NCI-H146 (cell line): Measurements from ENCODE around the gene PNMA8A.
A peak's percentile ranks its signal among the peaks of the same experiment; 100 is the strongest.
"Not testable (repeated sequence)": the region's sequence is repeated elsewhere in the genome, so short reads cannot be mapped to it uniquely, and the experiment has no call there.

Source experiments
- DNase-seq: peaks from one replicate; lab custom pipeline; 2025; lab: John Stamatoyannopoulos, UW

PNMA8A gene

DNA sequence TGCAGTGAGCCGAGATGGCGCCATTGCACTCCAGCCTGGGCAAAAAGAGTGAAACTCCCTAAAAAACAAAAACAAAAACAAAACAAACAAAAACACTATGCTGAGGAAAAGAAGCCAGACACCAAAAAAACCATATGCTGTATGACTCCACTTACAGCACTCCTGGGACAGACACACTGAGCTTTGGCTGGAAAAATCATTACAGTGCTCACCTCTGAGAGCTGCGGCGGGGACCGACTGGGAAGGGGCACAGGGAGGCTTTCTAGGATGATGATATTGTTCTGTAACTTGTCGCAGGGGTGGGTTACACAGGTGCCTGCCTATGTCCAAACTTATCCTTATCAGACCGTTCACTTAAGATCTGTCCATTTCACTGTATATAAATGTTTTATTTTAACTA lies 7.8 kb downstream of the PNMA8A start:
- DNase-seq: no peak

DNA sequence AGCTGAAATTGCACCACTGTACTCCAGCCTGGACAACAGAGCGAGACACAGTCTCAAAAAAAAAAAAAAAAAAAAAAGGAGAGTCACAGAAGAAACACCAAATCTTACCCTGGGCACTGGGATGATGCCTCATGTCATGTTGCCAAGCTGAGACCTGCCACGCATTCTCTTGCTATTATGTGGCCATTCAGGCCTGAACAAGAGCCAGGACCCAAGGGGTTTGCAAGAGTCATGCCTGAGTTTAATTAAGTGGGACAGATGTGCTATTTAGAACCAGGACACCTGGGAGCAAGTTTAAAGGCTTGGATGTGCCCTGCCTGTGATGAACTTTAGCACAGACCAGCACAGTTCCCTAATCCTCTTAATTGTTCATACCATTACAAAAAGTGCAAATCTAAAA lies 9.8 kb downstream of the PNMA8A start:
- DNase-seq: no peak

DNA sequence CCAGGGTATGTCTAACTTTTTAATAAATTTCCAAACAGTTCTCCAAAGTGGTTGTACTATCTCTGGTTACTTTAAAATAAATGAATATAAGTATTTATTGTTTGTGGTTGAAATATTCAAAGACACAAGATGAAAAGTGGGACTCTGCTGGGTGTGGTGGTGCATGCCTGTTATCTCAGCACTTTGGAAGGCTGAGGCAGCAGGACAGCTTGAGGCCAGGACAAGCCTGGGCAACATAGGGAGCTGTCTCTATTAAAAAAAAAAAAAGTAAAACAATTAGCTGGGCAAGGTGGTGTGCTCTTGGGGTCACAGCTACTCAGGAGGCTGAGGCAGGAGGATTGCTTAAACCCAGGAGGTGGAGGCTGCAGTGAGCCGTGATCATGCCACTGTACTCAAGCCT lies 10.4 kb downstream of the PNMA8A start:
- no peak for DNase-seq

DNA sequence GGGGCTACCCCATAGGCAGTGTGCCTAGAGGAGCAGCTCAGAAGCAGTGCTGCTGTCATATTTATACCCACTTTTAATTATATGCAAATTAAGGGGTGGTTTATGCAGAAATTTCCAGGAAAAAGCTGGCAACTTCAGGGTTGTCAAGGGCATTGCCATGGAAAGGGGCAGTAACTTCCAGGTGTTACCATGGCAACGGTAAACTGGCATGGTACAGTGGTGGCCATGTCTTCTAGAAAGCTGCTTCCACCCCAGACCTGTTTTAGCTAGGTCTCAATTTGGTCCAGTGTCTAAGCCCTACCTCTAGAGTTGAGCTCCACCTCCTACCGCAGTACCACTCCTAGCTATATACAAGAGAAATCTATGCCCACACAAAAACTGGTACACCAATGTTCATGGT lies 11.3 kb downstream of the PNMA8A start:
- no peak for DNase-seq

DNA sequence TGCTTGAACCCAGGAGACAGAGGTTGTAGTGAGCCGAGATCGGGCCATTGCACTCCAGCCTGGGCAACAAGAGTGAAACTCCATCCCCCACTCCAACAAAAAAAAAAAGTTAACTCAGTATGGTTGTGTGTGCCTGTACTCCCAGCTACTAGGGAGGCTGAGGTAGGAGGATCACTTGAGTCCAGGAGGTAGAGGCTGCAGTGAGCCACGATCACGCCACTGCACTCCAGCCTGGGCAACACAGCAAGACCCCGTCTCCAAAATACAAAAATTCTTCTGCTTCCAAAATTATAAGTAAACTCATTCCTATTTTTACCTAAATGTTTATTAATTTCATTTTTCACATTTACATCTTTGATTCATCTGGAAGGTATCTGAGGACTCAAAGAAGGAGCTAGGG lies 14.4 kb downstream of the PNMA8A start:
- DNase-seq: no peak

DNA sequence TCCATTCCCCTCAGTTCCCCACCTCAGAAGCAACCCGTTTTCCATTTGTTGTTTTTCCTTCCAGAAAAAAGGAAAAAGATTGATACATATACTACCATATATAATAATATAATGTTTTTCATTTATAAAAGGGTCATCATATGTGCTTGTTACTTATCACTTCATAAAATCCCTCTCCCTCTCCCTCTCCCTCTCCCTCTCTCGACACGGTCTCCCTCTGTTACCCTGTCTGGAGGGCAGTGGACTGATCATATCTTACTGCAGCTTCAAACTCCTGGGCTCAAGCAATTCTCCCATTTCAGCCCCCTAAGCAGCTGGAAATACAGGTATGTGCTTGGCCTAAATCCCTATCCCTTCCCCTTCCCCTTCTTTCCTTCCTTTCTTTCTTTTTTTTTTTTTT lies 17.1 kb downstream of the PNMA8A start:
- DNase-seq: no peak

DNA sequence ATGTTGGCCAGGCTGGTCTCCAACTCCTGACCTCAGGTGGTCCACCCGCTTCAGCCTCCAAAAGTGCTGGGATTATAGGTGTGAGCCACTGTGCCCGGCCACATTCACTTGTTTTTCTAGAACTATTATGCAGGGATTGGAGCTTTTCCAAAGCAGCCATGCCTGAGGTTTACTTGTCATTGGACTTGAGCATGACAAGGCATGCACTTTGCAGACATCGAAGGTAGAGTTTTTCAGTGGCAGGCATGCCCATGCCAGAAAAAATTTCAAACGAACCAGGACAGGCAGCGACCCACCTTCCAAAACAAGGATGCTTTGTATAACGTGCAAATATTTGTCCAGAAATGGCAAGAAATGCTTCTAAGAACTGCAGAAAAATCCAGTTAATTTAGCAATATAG lies 17.7 kb downstream of the PNMA8A start:
- DNase-seq: no peak

DNA sequence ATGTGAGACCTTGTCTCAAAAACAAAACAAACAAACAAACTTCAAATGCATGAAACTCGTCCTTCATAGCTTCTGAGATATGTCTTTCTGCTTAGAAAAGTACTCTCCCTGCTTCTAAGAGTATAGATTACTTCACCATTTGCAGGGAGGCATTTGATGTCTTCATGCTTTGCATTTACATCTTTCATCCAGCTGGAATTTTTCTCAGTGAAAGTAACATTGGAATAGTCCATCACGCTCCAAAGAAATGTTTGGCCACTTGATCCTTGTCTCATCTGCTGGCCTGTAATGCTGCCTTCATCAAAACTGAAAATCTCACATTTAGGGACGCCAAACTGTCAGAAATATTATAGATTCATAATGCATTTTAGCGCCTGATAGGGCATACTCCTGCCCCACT lies 19.2 kb downstream of the PNMA8A start:
- DNase-seq: no peak

DNA sequence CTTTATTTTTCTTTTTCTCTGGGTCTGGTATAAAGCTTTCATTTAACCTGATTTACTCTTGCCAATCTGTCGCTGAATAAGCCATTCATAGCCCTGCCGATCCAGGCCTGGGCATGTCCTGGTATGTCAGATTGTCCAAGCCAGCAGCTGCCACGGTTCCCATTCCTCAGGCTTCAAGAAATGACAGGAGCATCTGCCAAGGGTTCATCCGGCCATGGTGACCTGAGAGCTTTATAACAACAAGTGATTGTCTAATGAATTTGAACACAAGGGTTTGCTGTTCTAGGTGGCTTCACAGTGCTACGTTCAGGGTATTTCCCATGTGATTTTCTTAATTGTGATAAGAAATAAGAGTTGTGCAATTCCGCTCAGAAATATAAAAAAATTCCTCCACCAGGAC lies 20.0 kb downstream of the PNMA8A start:
- DNase-seq: no peak

DNA sequence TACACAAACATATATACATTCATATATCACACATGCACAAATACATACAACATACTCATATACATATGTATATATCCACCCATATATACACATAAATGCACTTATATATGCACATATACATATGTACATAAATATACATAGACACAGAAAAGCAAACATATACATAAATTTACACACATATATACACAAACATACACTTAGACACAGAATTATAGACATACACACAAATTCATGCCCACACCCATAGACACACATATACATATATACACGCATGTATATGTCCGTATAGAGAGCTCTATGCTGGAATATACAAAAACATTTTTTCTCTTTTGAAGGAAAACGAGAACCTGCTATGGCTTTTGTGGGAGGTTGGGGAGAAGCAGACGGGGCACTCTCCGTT lies 20.6 kb downstream of the PNMA8A start:
- DNase-seq: no peak

DNA sequence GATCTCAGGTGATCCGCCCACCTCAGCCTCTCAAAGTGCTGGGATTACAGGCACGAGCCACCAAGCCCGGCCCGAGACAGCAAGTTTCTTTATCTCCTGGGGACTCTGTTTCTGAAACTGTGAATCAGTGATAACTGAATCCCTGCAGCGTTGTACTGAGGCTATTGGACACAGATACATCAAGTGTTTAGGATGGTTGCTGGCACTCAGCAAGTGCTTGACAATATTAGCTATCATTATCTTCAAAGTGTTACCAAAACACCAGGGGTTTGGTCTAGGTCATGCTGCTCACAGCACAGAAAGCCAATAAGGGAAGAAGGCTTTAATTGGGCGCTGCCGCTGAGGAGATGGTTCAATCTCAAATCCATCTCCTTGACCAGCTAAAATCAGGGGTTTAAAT lies 22.1 kb downstream of the PNMA8A start:
- DNase-seq: no peak

DNA sequence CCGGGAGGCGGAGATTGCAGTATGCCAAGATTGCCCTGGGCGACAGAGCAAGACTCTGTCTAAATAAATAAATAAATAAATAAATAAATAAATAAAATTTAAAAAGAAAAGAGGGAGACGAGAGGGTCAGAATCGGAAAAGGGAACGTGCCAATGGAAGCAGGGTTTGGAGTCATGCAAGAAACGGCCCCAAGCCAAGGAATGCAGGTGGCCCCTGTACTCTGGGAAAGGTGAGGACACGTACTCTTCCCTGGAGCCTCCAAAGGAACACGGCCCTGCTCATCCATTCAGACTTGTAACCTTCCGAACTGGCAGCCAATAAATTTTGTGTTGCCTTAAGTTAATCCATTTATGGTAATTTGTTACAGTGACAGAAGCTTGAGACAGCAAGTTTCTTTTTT lies 22.8 kb downstream of the PNMA8A start:
- DNase-seq: no peak

DNA sequence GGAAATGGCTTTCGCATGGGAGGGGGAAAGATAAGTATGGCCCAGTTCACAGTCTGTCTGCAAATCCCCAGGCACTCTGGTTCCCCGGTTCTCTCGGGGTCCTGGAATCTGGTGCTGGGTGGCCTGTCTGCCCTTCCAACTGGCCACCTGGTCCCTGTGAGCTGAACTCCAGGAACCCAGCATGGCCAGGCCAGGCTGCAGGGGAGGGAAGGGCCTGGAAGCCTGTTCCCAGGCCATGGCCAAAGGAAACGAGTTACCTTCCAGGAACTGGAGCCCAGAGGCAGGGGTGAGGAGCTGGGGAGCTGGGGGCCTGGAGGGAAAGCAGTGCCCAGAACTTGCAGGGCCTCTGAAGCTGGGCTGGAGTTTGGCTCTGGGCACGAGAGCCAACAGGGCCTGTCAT lies 23.5 kb downstream of the PNMA8A start:
- DNase-seq: no peak

DNA sequence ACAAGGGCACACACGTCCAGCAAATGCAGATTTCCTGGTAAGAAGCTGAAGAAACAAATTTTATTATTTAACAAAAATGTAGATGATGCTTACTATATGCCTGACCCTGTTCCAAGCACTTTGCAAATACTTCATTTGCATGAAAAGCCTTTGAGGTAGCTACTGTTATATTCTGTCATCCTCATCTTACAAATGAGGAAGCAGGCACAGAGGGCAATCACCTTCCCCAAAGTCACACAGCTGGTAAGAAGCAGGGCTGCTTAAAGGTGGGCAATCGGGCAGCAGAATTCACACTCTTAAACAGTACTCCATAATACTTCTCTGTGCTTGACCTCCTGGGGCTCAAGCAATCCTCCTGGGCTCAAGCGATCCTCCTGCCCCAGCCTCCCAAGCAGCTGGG lies 24.4 kb downstream of the PNMA8A start:
- no peak for DNase-seq

DNA sequence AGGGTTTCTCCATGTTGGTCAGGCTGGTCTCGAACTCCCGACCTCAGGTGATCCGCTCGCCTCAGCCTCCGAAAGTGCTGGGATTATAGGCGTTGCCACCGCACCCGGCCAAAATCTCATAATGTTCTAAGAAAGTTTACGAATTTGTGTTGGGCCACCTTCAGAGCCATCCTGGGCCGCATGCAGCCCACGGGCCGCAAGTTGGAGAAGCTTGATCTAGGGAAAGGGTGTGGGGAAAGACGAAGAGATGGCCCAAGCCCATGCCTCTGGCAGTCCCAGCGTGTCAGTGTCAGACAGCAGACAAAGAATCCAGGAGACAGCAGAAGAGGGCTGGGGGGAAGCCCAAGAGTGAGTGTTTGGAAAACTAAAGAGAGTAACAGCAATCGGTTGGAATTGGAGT lies 25.3 kb downstream of the PNMA8A start:
- no peak for DNase-seq

DNA sequence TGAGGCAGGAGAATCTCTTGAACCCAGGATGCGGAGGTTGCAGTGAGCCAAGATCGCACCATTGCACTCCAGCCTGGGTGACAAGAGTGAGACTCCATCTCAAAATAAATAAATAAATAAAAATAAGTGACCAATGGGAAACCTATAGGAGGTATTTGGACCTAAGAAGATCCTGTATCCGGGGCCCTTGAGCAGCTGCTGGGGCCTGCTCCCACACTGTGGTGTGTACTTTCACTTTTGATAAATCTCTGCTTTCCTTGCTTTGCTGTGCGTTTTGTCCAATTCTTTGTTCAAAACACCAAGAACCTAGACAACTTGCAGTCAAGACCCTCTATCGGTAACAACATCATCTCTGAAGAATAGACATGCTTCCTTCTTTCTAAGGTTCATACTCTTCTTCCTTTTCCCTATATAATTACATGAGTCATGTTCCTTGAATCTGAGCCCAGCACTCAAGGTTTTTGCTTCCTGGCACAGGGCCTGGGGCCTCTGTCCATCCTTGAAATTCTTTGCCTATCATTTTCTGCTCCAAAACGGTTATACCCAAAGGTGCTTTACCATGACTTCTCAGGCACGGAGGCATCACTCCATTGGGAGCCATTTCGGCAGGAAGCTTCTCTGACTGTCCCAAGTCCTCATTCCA lies 28.4 kb downstream of the PNMA8A start:
- DNase-seq: no peak

DNA sequence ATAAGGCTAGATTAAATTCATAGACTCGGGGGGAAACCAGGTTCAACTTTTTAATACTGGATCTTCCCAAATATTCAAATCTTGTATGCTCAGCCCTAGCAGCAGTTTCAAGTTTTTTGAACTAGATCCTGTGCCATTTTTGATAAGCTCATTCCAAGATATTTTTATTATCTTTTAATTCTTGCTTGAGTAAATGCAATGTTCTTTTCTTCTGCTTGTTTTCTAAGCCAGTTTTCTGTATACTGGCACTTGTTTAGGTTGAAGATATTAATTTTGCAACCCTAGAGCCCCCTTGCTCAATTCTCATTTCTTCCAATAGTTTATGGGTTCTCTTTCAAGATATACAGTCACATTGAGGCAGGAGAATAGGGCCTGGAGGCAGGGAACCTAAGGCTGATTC lies 29.5 kb downstream of the PNMA8A start:
- DNase-seq: no peak

DNA sequence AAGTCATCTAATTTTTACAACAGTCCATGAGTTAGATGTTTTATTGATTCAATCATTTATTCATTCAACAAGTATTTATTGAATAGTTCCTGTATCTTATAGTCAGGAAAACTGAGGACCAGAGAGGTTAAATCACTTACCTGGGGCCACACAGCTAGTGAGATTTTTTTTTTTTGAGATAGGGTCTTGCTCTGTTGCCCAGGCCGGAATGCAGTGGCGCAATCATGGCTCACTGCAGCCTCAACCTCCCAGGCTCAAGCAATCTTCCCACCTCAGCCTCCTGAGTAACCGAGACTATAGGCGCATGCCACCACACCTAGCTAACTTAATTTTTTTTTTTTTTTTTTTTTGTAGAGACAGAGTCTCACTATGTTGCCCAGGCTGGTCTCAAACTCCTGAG lies 35.7 kb downstream of the PNMA8A start:
- not testable (repeated sequence) for DNase-seq

DNA sequence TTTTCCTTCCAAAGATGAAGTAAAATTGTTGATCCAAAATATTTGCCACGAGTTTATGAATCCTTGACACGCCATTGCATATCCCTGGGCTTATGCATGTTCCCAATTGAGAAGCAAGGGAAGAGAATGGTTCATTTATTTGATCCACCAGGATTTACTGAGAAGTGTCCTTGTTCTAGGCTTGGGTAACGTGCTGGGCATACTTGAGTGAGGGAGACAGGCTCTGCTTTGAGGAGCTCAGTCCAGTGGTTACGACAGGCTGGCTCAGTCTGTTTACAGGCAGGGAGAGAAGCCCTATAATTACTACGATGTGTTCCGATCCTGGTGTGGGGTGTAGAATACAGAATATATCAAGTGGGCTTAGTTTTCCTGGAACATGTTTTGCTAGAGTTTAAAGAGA lies 36.4 kb downstream of the PNMA8A start:
- no peak for DNase-seq

DNA sequence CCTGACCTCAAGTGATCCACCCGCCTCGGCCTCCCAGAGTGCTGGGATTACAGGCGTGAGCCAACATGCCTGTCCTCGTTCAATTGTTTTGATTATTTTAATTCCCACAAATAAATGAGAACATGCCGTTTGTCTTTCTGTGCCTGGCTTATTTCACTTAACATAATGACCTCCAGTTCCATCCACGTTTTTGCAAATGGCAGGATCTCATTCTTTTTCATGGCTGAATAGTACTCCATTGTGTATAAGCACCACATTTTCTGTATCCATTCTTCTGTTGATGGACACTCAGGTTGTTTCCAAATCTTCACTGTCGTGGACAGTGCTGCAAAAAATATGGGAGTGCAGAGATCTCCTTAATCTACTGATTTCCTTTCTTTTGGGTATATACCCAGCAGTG lies 37.9 kb downstream of the PNMA8A start:
- not testable (repeated sequence) for DNase-seq

DNA sequence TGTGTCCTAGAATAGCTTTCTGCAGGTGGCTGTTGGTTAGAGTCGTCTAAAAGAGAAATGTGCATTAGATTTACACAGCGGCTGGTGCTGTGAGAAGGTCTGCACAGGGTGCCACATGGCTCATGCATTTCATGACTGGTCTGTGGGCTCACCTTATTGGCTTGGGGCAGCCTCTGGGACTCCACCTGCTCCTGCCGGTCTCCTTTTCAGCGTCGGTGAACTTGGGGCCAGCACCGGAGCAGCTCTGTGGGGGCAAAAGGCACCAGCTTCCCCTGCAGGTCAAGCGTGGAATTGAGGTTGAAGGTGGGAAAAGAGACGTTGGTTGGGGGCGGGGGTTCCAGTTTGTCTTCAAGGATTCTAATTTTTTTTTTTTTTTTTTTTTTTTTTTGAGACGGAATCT lies 39.5 kb downstream of the PNMA8A start:
- DNase-seq: no peak

DNA sequence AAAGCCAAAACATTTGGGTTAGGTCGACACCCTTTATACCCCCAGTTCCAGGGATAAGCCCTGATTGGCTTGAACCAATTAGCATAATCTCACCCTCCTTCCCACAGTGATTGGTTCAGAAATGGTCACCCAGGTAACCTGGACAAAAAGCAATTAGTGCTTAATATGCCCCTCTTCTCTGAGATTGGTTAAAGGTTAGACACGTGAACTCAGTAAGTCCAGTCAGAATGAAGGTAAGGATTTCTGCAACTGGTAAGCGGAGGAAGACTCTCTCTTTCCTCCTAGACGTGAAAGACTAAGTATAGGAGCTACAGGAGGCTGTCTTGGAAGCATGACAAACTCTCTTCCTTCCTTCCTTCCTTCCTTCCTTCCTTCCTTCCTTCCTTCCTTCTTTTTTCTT lies 41.4 kb downstream of the PNMA8A start:
- no peak for DNase-seq

DNA sequence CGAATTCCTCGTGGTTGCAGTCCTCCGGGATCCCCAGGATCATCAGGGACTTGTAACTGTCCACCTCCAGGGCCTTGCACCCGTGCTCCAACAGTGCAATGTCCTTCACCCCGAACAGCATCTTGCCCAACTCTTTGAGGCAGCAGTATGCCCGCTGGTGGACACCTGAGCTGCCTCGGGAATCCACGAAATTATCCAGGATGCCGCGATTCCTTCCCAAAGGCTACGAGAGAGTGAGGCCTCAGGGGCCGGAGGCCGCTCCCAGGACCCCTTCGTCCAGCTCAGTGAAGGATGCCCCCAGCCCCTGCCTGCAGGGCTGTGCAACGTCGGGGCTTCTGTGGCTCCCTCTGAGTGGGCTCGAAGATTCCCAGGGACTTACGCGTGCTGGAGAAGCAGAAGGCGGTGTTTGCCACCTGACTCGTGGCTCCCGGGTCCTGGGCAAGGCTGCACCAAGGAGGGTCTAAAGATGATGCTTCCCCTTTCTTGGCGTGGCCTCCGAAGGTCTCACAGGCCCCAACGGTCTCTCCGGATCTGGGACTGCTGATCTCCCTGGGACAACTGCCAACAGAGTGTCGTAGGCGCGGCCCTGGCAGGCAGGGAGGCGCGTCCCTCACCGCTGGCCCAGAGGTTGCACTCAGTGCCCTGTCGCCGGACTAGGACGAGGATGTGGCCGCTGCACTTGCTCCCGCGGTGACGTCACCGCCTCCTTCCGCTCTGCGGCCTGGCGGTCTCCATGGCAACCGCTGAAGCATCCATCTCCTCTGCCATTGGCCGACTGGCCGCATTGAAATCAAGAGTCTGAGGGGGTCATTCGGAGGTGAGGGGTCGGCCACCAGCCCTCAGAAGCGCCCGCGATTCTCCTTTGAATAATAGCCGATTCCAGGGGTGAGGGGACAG lies 42.9 kb downstream of the PNMA8A start, which contains the start of gene PNMA8C:
Gene PNMA8C (minus strand): TSS at position 698 of the 897 bp plus-strand sequence. CDS start 577 bp downstream, at position 121.
- peak; percentile 78 for DNase-seq
